OCI-LY7 (cell line): ENCODE data around the gene GNL1.
"Not testable (repeated sequence)": the region's sequence is repeated elsewhere in the genome, so short reads cannot be mapped to it uniquely, and the experiment has no call there.

ENCODE experiments used
- EZH2phosphoT487 ChIP-seq: fragments of 200-600 bp; sonication (generic); IDR thresholded peaks from 2 replicates; pipeline ENCODE4 v1.6.1; 2018; ENCODE audit warnings: low read depth, borderline replicate concordance, mild to moderate bottlenecking, mixed run types, antibody characterized with exemption, low read length, moderate library complexity, mixed read lengths
- TF ChIP-seq, protein P1 (sequence below): fragments of 200-600 bp; sonication (generic); conservative IDR thresholded peaks from 2 replicates; pipeline ENCODE4 v1.5.1; 2014; ENCODE audit warnings: mild to moderate bottlenecking, antibody characterized with exemption, low read length, moderate library complexity, mixed read lengths

DNA sequence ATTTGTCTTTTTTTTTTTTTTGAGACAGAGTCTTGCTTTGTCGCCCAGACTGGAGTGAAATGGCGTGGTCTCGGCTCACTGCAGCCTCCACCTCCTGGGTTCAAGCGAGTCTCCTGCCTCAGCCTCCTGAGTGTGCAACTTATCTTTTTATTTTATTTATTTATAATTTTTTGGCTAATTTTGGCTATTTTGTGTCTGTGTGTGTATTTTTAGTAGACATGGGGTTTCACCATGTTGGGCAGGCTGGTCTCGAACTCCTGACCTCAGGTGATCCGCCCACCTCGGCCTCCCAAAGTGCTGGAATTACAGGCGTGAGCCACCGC is 39.6 kb downstream of the GNL1 start:
- TF ChIP-seq, protein P1, sequence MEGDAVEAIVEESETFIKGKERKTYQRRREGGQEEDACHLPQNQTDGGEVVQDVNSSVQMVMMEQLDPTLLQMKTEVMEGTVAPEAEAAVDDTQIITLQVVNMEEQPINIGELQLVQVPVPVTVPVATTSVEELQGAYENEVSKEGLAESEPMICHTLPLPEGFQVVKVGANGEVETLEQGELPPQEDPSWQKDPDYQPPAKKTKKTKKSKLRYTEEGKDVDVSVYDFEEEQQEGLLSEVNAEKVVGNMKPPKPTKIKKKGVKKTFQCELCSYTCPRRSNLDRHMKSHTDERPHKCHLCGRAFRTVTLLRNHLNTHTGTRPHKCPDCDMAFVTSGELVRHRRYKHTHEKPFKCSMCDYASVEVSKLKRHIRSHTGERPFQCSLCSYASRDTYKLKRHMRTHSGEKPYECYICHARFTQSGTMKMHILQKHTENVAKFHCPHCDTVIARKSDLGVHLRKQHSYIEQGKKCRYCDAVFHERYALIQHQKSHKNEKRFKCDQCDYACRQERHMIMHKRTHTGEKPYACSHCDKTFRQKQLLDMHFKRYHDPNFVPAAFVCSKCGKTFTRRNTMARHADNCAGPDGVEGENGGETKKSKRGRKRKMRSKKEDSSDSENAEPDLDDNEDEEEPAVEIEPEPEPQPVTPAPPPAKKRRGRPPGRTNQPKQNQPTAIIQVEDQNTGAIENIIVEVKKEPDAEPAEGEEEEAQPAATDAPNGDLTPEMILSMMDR: not testable (repeated sequence)
- TF ChIP-seq EZH2phosphoT487: not testable (repeated sequence)
